DOHH2 (cell line): ENCODE data around the gene KPNB1.

Experiments used
- H3F3A ChIP-seq: fragments of 200-600 bp; sonication (generic), shearing (Covaris generic); 2 replicates; pipeline ENCODE4 v1.6.0; 2016; ENCODE audit warnings: antibody characterized with exemption, mild to moderate bottlenecking; ENCODE audit not compliant: control insufficient read depth, insufficient read depth
- H3K27ac ChIP-seq: fragments of 200-600 bp; sonication (generic); 2 replicates; pipeline ENCODE4 v1.5.1; 2014; ENCODE audit warnings: low read depth, mild to moderate bottlenecking, low read length, moderate library complexity
- H3K27me3 ChIP-seq: fragments of 200-600 bp; sonication (generic); 2 replicates; pipeline ENCODE4 v1.6.1; 2014; ENCODE audit warnings: mild to moderate bottlenecking, low read length, mixed read lengths; ENCODE audit not compliant: control insufficient read depth
- H3K36me3 ChIP-seq: fragments of 200-600 bp; sonication (generic); 2 replicates; pipeline ENCODE4 v1.6.1; 2014; ENCODE audit warnings: mild to moderate bottlenecking, low read length, moderate library complexity, mixed read lengths; ENCODE audit not compliant: control insufficient read depth
- H3K4me1 ChIP-seq: fragments of 200-600 bp; sonication (generic); 2 replicates; pipeline ENCODE4 v1.6.1; 2014; ENCODE audit warnings: mild to moderate bottlenecking, low read length, mixed read lengths; ENCODE audit not compliant: control insufficient read depth
- H3K4me2 ChIP-seq: fragments of 200-600 bp; sonication (generic); 2 replicates; pipeline ENCODE4 v1.6.0; 2014; ENCODE audit warnings: mild to moderate bottlenecking, low read length, moderate library complexity
- H3K4me3 ChIP-seq: fragments of 200-600 bp; sonication (generic); 2 replicates; pipeline ENCODE4 v1.5.1; 2014; ENCODE audit warnings: mild to moderate bottlenecking, low read length, mixed read lengths
- H3K79me2 ChIP-seq: fragments of 200-600 bp; sonication (generic); 2 replicates; pipeline ENCODE4 v1.6.1; 2014; ENCODE audit warnings: mild to moderate bottlenecking, low read length, mixed read lengths; ENCODE audit not compliant: control insufficient read depth
- H3K9me2 ChIP-seq: fragments of 200-600 bp; sonication (generic); replicated peaks from 2 replicates; pipeline ENCODE4 v1.6.1; 2014; ENCODE audit warnings: mild to moderate bottlenecking, low read length, mixed read lengths; ENCODE audit not compliant: control insufficient read depth
- H3K9me3 ChIP-seq: fragments of 200-600 bp; sonication (generic); 2 replicates; pipeline ENCODE4 v1.6.1; 2014; ENCODE audit warnings: antibody characterized with exemption, low read length, mixed read lengths; ENCODE audit not compliant: control insufficient read depth, insufficient read depth
- H4K20me1 ChIP-seq: fragments of 200-600 bp; sonication (generic); 2 replicates; pipeline ENCODE4 v1.6.0; 2014; ENCODE audit warnings: low read depth, mild to moderate bottlenecking, antibody characterized with exemption, low read length, moderate library complexity; ENCODE audit not compliant: control insufficient read depth, insufficient read depth
- CTCF ChIP-seq: fragments of 200-600 bp; sonication (generic); IDR thresholded peaks from one replicate; pipeline ENCODE4 v1.5.1; 2014; ENCODE audit warnings: antibody characterized with exemption, mild to moderate bottlenecking, low read depth, low read length; ENCODE audit not compliant: poor library complexity, severe bottlenecking
- EZH2phosphoT487 ChIP-seq: fragments of 200-600 bp; sonication (generic); IDR thresholded peaks from 2 replicates; pipeline ENCODE4 v1.6.1; 2017; ENCODE audit warnings: borderline replicate concordance, mild to moderate bottlenecking, antibody characterized with exemption, low read length, moderate library complexity, mixed read lengths

Gene KPNB1

DNA sequence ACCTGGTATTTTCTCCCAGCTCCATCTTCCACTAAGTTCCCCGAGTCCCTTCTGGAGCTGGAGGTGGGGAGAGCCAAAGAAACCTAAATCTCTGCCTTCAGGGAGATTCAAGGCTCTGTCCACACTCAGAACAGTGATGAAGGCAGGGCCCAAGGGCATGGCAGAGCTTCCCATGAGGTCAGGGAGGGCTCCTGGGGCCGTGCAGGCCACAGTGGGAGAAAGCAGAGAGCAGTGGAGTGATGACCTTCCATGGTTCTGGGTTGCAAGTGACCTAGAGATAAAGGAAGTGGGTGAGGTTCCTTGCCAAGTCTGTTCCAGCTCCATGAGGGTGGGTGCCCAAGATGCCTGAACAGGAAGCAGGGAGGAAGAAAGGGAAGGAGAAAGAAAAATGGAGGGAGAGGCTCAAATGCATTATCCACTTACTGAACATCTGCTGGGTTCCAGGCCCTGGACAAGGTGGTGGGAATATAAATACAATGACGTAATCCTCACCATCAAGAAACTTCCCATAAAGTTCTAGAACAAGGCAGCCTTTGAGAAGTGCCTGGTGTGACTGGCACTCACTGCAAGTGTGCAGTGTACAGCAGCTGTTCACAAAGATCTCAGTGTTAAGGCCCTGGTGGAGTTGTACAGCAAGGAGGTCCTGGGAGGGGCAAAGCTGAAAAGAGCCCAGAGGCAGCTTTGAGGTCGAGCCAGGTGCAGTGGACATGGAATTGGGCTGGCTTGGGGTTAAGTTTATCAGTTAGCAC is 57.5 kb downstream of the KPNB1 start:
- Histone ChIP-seq H3K4me1 (peaks cover 41% of the 10 kb centered on the region), H3K9me3 (no peaks in the 10 kb centered on the region), H3K27me3 (0 out of 2 replicates have a peak, but pooled peaks cover 4% of the 10 kb centered on the region), H3K4me3 (no peak overlapping the region), H3F3A (no peaks in the 10 kb centered on the region; the same call in 1 of the 2 replicates), H3K79me2 (no peaks in the 10 kb centered on the region), H3K4me2 (peak overlapping the region; percentile 13; the same call in 1 of the 2 replicates), H3K36me3 (no peaks in the 10 kb centered on the region), H4K20me1 (no peaks in the 10 kb centered on the region; the same call in 1 of the 2 replicates), H3K9me2 (no peaks in the 10 kb centered on the region), H3K27ac (no peak overlapping the region)
- TF ChIP-seq EZH2phosphoT487: no peak
- TF ChIP-seq CTCF: no peak

DNA sequence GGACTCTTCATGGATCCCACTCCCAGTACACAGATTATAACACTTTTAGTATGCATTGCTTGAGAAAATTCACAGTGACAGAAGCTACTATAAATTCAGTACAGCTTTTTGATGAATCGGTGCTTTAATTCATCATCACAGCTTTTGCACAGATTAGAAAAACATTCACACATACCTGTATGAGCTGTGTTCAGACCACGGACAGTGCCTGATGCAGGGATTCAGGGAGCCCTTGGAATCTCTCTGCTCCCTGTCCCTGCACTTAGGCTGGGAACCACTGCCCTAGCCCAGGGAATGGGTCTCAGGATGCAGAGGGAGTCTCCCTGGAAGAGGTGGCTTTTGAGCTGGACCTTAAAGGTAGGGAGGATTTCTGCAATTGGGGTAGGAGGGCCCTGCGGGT is 58.2 kb downstream of the KPNB1 start:
- no peaks in the 10 kb centered on the region; the same call in 1 of the 2 replicates for H3F3A ChIP-seq
- no peaks in the 10 kb centered on the region for H3K79me2 ChIP-seq
- no peak for TF ChIP-seq CTCF
- no peaks in the 10 kb centered on the region for H3K9me2 ChIP-seq
- no peaks in the 10 kb centered on the region for H3K36me3 ChIP-seq
- H3K9me3 ChIP-seq: no peaks in the 10 kb centered on the region
- H4K20me1 ChIP-seq: no peaks in the 10 kb centered on the region; the same call in 1 of the 2 replicates
- no peak overlapping the region for H3K27ac ChIP-seq
- H3K4me1 ChIP-seq: peaks cover 39% of the 10 kb centered on the region
- H3K4me3 ChIP-seq: no peak overlapping the region
- H3K4me2 ChIP-seq: no peak overlapping the region
- 0 out of 2 replicates have a peak, but pooled peaks cover 4% of the 10 kb centered on the region for H3K27me3 ChIP-seq

GRCh38 chr17:47708312-47708863 is 58.7 kb downstream of the KPNB1 start:
- H3K4me2 ChIP-seq: no peak overlapping the region
- H3F3A ChIP-seq: no peaks in the 10 kb centered on the region; the same call in 1 of the 2 replicates
- TF ChIP-seq EZH2phosphoT487 (no peak), CTCF (no peak)
- H3K9me3 ChIP-seq: no peaks in the 10 kb centered on the region
- H3K27ac ChIP-seq: no peak overlapping the region
- H4K20me1 ChIP-seq: no peaks in the 10 kb centered on the region; the same call in 1 of the 2 replicates
- H3K4me1 ChIP-seq: peaks cover 34% of the 10 kb centered on the region
- no peaks in the 10 kb centered on the region for H3K36me3 ChIP-seq
- no peaks in the 10 kb centered on the region for H3K79me2 ChIP-seq
- 0 out of 2 replicates have a peak, but pooled peaks cover 4% of the 10 kb centered on the region for H3K27me3 ChIP-seq
- no peaks in the 10 kb centered on the region for H3K9me2 ChIP-seq
- H3K4me3 ChIP-seq: no peak overlapping the region
